GM12892 (cell line): ENCODE data around the gene ZMAT5.

Experiments used
- POLR2A ChIP-seq: IDR thresholded peaks from 2 replicates; pipeline ENCODE4 v1.6.1; 2011; ENCODE audit warnings: low read depth, low read length, control low read depth
- POLR2AphosphoS5 ChIP-seq: IDR thresholded peaks from 2 replicates; pipeline ENCODE4 v1.6.1; 2011; ENCODE audit warnings: low read depth, low read length, control low read depth
- TAF1 ChIP-seq: IDR thresholded peaks from 2 replicates; pipeline ENCODE4 v1.6.1; 2011; ENCODE audit warnings: low read depth, mild to moderate bottlenecking, control low read depth, low read length, borderline replicate concordance

GRCh38 chr22:29744902-29745301 lies 21.9 kb downstream of the ZMAT5 start:
- no peak for TF ChIP-seq POLR2AphosphoS5
- TF ChIP-seq TAF1 = no peak
- no peak for TF ChIP-seq POLR2A
